ENCODE results near the gene MTX3. TPM values are rescaled to one million over a fixed set of nuclear protein-coding genes. Genes with fewer than 3 reads are reported as not detected.

MTX3 gene
- total RNA-seq, 1 experiment from 2014 or later = 18.2 TPM

DNA sequence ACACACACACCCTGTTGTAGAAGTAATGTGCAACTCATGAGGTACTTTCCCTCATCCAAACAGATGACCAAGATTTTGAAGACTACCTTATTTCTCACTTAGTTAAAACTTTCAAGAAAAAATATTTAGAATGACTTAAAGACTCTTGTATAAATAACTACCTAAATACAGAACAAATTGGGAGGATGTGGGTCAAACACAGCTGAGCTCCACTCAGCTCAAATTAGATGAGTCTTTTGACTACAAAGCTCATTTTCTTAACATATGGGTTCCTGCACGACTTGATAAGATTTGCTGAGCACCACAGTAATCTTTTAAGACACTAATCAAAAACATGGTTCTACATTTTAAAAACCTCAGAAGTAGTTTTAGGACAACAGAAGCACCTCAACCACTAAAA, 8.9 kb downstream of the MTX3 start:
- DNase-seq (ENCODE audit: low read depth) = no peak

DNA sequence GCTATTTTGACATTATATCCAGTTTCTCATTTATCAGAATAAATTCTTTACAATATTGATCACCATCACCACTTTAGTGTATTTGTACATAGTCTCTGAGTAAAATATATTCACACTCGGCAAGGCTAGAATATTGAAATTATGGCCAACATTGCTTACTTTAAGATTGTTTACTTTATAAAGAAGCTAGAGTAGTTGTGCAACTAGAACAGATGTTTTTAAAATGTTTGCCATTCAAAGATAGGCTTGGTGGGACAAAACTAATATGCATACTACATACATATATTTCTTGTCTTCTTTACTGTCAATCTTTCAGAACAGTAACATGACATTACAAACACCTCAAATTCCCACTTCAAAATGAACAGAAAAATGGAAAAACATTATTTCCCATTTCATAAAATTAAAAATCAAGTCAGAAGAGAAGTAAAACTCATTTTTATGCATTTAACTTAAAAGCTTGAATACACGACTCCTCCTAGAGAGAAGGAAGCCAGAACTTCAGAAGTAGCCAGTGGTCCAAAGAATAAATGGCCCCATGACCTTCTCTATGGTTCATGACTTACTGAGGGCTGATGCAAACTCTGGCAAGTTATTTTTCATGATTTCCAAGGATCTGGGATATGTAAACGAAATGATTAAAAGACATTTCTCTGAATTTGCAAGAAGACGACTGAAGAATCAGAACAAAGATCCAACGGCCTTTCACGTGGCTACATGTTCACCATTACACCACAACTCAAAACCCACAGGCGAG, 14.1 kb downstream of the MTX3 start:
- DNase-seq (ENCODE audit: low read depth) = no peak

DNA sequence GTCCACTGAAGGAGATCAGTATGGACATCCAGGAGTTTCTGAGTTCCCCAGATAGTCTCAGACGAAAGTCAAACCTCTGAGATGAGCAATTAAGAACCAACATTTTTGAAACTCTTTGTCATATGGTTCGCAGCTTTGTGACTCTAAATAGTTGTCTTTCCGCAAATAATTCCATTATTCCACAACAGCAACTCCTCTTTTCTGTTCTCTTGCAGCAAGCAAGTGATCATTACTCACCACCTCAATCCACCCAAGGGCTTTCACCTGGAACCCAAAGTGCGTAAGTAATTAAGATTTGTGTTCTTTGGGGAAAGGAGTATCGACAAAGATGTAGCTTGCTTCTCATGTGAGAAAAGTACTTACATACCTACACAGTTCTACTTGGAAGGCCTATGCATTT, 15.6 kb downstream of the MTX3 start:
- no peak for DNase-seq (ENCODE audit: low read depth)

DNA sequence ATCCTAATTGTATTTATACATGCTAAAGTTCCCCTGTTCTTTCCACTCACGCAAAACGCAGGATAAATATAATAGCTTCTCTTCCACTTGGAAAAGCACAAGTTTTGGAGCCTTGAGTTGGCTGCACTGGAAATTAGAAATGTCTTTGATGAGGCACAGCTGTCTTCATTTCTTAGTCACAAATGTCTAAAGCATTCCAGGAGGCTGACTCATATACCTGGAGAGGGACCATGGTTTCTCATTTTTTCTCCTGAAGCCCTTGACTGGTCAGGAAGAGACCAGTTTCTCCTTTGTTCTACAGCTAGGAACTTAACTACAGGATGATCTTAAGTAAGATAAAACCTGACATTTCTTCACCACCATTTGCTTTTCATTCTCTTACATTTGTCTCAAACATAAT, 16.2 kb downstream of the MTX3 start:
- peak; percentile 58 for DNase-seq (ENCODE audit: low read depth)

DNA sequence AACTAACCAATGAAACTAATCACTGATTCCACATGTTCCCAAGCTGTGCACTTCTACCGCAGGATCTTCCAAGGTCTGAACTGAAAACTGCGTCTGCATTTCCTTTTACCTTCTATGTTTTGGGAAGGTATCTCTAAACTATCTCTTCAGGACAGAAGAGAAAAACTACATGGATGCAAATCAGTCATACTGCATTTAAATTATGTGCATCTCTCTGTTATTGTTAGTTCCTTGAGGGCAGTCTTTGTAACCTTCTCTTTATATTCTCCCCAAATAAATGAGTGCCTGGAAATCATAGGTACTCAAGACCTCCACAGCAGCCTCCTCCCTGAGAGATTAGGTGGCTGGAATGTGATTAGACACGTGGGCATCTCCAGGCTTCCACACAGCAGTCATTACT, 17.1 kb downstream of the MTX3 start:
- DNase-seq (ENCODE audit: low read depth) = no peak

DNA sequence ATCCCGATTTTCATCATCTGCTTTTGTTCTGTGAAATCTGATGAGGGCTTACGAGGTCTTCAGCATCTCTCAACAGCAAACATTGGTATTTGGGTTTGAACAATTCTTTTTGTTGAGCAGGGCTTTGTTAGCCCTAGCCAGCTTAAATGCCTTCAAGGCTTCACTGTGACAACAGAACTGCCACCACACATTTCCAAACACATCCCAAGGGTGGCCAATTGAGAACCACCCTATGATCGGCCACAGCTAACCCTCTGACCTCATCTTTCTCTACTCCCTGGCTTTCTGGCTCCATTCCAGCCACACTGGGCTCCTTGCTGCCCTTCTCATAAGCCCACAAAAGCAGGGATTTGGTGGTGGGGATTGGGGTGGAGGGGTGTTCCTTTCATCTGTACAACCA, 17.6 kb downstream of the MTX3 start:
- DNase-seq (ENCODE audit: low read depth) = peak; percentile 11

DNA sequence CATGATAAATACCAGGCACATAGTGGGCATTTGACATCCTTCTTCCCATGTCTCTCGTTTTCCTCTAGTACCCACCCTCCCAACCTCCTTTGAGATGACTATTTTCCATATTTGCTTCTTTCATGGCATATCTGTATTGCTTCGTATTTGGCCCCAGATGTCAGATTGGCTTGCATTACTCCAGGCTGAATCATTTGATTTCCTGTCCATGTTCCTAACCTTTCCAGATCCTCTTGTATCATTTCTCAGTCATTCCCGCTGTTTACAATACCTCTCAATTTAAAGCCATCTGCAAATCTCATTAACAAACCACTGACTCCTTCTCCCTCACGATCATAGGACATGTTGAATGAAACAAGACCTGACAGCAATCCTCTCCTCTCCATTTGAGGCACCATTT, 19.9 kb downstream of the MTX3 start:
- DNase-seq (ENCODE audit: low read depth) = peak; percentile 45

DNA sequence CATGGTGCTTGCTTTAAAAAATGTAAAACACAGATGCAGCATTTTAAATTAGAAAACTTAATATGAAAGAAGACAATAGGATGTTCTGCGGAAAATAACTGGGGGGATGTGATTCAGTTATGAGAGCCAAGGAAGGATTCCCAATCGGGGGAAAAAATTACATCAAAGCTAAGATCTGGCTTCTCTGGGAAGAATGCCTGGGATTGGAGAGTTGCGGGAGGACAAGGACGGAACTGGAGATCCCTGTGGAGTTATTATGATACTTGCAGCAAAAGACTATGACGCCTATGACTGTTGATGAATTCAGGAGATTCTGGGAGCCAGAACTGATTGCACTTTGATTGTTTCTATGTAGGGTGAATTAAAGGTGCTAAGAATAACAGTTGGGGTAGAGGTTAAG, 24.6 kb downstream of the MTX3 start:
- DNase-seq (ENCODE audit: low read depth) = no peak

DNA sequence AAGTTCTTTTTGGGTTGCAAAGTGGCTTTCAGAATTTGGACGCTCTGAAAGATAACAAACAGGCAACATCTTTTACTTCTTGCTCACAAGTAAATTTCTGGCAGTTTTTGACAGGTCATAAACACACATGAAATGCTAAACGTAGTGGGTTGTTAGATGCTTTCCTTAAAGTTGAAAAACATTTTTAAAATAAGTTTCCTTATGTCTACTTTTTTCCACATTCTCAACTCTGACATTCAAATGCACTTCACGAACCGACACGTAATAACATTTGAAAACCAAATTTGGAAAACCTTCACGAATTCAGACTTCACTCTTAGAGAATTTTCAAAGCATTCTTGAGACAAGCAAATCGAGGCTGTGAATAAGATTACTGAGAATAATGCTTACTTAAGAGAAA, 26.9 kb downstream of the MTX3 start:
- DNase-seq (ENCODE audit: low read depth) = no peak

DNA sequence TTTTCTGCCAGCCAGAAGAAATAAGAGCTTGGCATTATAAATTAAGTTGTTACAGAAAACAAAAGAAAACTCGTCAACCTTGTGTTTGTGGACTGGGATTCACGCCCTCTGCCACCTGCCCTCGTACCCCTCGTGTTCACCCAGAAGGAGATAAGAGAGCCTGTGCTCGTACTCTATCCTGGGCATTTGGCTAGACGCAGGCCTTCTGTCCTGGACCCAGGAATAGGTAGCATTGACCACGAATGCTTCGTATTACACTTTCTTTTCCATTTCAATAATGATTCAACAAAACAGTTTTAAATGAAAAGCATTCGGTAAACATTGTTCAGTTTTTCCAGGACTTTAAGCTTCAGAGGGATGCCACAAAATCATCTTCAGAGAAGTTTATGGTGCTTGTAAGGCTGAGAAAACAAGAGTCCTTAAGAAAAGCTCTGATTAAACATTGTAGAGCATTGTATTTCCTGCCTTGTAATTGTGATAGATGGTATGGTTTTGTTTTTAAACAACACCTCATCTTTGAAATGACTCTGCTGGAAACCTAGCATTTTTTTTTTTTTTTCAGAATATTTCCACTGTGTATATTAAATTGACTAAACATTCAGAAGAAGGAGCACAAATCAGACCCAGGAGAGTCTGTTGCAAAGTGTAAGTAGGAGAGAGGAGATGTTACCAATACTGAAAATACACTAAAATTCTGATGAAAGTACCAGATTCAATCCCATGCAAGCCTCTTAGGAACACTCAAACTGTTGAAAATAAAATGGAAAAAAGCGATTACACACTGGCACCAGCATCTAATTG, 27.6 kb downstream of the MTX3 start:
- no peak for DNase-seq (ENCODE audit: low read depth)

DNA sequence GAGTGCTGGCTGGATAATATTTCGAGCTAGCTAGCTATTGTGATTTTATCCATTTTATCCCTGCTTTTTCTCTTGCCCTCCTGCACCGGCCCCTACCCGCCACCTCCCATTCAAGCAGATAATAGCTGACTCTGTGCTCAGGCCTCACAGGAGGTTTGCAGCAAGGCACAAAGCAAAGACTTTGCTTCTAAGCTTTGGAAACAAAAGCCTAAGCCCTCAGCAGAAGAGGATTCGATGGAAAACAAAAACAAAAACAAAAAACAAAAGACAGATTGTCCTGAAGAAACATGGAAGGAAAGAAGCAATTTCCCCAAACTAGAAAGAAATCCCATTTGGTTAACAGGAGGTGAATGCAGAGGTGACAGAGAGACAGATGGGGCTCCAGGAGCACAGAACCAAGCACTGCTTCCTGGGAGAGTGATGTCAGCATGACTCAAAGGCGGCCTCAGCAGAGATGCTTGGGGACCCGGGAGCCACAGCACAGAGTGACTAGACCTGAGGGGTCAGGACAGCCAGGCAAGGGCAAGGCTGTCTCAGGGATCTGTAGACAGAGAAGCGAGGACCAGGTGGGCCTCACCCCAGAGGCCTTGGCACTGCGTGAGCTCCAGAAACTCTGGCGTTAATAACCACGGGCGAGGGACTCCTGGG, 28.4 kb downstream of the MTX3 start:
- peak; percentile 68 for DNase-seq (ENCODE audit: low read depth)

DNA sequence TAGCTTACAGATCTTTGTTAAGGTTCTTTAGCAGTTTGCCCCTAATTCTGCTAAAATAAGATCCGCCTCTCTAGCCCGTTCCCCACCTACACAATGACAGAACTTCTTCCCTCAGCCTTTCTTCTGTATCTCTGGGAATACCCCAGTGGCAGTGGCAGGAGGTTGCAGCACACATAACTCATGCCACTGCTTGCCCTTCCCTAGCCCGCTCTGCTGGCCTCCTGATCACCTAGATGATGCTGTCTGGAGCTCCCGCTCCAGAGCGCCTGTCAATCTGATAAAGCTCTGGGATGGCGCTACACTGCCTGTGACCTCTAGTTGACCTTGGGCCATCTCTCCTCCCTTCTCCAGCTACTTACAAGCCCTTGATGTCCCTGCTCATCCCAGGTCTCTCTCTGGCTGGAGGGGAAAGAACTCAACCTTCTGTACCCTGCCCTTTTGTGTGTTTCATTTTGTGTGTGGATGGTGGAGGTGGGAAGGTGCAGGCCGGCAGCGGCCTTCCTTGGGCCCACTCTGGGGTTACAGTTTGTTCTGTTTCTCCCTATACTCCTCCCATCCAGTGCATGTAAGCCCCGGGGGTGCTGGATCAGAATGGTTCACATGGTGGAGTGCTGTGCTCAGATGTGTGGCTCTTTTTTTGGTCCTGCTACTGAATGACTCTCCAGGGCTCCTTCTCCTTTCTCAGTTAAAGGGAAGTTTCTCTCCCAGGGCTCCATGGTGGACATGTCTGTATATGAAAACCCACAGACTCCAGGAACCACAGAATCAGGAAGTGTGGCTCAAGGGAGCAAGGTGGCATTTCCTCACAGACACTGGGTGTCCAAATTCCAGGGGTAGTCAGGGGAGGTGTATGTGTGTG, 29.1 kb downstream of the MTX3 start:
- DNase-seq (ENCODE audit: low read depth) = peak; percentile 16

DNA sequence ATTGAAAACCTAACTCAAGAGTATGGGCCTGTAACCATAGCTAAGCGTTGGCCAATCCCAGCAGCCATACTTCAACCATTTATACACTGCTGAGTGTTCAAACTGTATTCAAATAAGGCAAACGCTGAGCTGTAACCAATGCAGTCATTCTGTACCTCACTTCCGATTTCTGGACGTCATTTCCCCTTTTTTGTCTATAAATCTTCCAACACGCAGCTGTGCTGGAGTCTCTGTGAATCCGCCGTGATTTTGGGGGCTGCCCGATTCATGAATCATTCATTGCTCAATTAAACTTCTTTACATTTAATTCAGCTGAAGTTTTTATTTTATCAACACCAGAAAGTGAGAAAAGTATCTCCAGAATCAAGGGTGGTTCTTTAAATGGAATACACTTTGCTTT, 31.7 kb downstream of the MTX3 start:
- DNase-seq (ENCODE audit: low read depth) = no peak

DNA sequence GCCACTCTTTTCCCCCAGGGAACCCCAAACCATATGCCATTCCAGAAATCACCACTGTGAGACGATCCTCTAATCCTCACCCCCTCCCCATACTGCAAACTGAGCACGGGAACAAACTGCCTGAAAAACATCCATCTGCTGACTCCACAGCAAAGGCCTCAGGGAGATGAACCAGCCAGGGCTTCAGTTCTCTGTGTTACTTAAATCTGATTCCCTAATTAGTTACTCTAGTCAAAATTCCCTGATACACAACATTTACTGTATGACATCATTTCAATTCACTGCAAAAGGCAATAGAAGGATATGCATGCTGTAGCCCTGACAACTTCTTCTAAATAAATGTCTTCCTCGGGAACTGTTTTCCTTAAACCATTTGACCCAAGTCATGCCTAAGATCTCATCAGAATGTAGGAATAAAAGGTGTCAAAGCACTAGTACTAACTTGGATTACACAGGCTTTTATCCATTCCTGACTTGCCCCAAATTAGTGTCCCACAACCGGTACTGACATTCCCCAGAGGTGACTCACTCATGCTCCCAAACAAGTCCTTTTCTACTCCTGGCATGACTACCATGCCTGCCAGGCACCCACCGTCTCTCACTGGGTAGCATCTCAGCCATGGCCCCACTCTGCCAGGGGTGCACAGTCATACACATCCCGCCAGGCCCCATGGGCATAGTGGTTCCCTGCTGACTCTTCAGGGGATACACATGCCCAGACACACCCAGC, 35.0 kb downstream of the MTX3 start:
- peak; percentile 87 for DNase-seq (ENCODE audit: low read depth)

DNA sequence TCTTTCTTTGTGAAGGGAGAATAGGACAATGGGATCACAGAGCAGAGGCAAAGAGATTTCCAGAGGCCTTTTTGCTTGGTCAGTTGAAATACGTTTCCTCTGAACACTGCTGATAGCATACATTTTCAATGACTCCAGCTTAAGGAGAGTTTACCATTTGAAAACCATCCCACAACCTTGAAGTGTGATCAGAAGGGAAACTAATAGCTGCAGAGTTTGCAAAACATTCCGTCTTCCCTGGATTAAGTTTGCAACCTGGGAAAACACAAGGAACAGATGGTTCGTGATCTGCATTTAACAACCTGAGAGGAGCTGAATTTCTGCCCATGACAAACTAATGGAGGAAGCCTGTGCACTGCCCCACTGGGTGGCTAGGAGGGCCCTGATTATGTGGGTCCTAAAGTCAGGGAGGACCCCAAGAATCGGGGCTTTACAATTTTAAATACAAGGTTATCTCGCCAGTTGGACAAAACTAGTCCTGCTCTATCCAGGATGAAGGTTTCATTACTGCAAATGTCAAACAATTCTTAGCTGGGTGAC, 35.6 kb downstream of the MTX3 start:
- no peak for DNase-seq (ENCODE audit: low read depth)

DNA sequence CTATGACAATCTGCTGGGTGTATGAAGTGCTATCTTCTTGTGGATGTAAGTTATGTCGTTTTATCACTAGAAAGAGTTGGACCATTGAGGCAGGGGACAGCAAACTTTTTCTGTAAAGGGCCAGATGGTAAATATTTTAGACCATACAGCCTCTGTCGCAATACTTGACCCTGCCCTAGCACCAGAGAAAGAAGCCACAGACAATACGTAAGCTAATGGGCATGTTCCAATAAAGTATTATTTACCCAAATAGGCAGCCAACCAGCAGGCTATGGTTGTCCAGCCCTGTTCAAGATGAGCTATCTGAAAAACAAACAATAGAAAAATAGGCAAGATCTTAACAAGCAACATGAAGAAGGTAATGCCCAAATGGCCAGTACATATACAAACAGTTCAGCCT, 36.4 kb downstream of the MTX3 start:
- no peak for DNase-seq (ENCODE audit: low read depth)

DNA sequence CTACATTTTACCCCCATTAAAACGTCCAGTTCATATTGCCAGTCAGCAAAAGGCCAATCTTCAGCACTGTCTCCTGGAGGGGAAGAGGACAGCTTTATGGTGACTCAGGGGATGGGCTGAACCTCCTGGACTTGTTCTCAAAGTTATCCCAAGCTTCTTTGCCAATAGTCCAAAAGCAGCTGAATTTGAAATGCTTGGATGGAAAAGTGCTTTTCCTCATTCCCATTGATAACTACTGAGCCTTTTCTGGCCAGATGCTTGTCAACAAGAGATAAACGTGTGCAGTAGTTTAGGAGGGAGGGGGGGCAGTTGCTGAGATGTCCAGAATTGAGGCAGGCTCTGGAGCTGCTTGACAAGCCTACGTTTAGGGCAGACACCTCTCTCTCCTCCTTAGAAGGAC, 43.5 kb downstream of the MTX3 start:
- DNase-seq (ENCODE audit: low read depth) = no peak

DNA sequence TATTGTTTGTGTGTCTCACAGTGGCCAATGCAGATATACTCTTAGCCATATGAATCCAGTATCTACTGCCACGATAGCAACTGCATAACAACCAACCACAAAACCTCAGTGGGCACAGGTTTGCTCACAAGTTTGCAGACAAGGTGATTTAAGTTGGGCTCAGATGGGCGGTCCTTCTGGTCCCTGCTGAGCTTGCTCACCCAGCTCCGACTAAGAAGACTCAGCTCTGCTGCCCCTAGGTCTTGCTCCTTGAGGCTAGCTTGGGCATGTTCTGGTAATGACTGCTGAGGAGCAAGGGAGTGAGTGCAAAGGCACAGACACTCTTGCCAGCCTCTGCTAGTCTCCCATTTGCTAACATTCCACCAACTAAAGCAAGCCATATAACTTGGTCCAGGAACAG, 52.6 kb downstream of the MTX3 start:
- DNase-seq (ENCODE audit: low read depth) = no peak

DNA sequence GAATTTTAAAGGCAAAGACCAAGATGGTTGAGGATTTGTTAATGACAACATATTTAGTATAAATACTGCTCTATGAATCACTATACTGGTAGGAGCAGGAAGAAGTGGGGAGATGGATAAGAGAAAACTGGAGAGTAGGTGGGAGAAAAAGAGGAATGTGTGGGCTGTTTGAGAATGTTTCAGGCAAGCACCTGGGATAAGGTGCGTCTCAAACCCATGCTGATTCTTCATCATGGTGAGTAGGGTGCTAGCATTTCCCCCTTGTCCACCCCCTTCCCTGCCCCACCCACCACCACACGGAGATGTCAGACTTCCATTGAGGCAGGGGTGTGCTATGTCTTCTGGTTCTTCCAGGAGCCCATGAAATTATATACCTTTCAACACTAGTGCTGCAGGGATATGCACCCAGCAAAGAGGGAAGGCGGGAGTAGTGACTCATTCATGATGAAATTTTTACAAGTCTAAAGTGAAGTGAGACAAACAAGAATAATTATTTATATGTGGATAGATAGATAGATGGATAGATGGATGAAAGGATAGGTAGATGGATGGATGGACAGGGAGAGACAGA, 54.3 kb downstream of the MTX3 start:
- no peak for DNase-seq (ENCODE audit: low read depth)

DNA sequence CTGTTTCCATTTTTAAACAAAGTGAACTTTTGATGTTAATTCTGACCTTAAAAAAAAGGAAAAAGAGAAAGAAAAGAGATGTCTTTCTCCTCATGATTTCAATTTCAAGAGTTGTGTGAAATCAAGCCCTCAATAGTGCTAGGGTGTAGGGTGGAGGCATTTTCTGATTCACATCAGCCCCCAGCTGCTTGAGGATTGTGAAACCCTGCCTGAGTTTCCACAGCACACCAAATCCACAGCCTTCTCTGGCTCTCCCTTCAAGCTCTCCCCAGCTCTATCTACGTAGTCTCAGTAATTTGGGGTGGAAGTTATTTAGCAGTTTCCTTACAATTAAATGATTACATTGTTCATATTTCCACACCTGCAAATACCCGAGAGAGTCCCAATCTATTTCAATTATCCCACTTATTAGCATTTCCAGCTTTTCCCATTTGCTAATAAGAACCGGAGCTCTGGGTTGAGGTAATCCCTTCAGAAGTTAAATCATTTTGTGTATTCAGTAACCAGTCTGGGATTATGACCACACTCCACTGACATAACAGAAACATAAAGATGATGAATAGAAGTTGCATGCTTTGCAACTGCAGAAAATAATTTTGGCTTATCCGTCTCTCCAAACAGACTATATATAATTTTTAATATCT, 54.9 kb downstream of the MTX3 start:
- DNase-seq (ENCODE audit: low read depth) = no peak
